IPS-NIHi11 (cell line): ENCODE measurements around the gene DNAJB2.
"Not testable (repeated sequence)": the region's sequence is repeated elsewhere in the genome, so short reads cannot be mapped to it uniquely, and the experiment has no call there.

Experiments used
- DNase-seq: peaks from one replicate; pipeline ENCODE4 v3.0.0; 2012; ENCODE audit warnings: mixed read lengths, low spot score

The DNAJB2 gene

DNA sequence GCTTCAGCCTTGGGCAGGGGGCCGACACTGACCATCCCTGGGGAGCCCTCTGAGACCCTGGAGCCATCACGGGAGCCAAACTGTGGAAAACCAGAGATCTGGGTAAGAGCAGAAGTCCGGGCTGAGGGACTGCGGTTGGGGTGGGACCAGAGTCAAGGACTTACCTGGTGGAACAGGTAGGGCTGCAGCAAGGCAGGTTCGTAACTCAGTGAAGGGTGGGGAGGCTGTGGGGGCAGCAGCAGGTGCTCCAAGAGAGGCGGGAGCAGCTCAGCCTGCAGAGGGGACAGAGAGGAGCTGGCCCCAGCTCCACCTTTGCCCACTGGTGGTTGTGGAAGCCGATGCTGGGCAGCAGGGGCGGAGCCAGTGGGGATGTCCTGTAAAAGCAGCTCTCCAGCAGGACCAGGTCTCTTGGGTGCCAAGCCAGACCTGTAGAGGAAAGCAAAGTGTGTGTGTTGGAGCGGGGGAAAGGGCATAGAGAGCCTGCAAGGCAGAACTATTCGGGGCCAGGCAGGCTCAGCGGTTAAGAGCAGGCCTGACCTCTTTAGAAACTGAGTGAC lies 23.3 kb downstream of the DNAJB2 start:
- no peak for DNase-seq

- DNase-seq, result no peak
Observed at GRCh38 chr2:219304223-219304622, 25.1 kb downstream of the DNAJB2 start.

DNA sequence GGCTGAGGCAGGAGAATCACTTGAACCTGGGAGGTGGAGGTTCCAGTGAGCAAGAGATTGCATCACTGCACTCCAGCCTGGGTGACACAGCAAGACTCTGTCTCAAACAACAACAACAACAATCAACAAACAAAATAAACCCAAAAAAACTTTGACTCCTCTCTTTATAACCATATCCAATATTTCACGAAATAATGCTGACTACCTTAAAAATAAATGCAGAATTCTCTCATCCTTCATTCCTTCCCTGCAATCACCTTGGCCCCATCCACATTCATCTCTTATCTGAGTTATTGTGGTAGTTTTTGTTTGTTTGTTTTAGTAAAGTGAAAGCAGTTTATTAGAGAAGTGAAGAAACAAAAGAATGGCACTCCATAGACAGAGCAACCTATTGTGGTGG lies 26.9 kb downstream of the DNAJB2 start:
- no peak for DNase-seq

DNA sequence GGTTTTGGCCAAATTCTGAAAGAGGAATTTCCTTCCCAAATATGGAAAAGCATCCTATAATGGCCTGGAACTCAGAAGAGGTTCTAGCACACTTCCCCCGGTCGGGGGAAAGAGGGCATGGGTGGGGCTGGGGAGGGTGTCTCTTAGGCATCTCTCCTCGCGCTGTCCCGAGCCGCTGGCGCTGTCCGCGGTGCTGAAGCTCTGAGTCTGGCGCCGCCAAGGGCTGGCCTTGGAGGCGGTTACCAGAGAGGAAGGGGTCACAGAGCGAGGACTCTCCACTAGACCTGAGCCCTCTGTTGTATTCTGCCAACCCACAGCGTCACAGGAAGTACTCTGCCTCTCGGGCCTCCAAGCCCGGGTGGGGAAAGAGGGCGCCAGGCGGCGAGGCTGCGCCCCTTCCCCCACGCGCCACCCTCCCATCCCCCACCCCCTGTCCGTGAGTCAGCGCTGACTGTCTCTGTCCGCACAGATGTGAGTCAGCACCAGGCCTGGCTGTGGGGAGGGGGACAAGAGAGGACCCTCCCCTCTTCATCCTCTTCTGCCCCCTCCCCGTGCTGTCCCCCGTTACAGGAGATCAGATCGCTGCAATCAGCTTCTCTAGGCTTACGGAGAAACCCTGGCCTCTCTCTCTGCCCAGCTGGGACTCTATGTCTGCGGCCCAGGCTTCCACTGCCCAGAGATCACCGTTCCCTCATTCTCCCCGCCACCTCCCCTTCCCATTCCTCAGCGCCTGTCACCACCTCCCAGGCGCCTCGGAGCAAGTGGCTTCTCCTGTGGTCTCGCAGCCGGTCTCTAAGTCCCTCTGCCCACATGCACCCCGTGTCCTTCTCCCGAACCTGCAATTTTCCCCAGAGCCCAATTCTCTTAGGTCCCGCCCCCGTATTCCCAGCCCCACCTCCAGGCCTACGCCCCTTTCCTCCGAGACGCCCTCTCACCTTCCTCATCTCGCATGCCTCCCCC lies 29.3 kb downstream of the DNAJB2 start:
- DNase-seq, result peak; percentile 89

DNA sequence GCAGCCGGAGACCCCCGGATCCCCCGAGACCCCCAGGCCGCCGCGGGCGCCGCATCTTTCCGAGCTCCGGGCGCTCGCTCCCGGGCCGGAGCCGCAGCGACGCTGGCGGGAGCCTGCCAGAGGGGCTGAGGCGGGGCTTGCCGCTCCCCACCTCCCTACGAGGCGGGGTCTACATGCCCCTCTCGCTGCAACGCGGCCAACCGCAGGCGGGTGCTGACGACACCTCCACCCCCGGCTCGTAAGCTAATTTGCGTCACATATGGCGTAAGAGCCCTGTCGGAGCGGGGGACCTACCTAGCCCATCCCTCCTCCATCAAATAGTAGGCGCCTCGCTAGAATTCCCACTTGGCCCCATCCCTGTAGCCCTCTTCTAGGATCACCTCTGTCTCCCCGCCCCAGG lies 30.1 kb downstream of the DNAJB2 start, which contains the start of gene PTPRN:
PTPRN (minus strand) TSS at position 124 of the 400 bp plus-strand sequence; CDS start at position 55, 69 bp downstream.
- peak; percentile 87 for DNase-seq

- DNase-seq, result not testable (repeated sequence)
Observed at GRCh38 chr2:219312683-219313263, 33.6 kb downstream of the DNAJB2 start.

GRCh38 chr2:219314804-219315468 lies 35.8 kb downstream of the DNAJB2 start:
- no peak for DNase-seq

DNA sequence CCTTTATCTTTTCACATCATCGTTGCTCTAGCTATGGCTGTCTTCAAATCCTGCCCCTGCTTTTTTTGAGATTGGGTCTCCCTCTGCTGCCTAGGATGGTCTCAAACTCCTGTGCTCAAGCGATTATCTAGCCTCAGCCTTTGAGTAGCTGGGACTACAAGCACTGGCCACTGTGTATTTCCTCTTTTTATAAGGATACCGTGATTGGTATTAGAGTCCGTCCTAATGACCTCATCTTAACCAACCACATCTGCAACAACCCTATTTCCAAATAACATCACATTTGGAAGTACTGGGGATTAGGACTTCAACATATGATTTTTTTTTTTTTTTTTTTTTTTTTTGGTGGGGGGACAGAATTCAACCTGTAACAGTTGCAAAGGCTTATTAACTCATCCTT lies 44.3 kb downstream of the DNAJB2 start:
- DNase-seq, result no peak

DNA sequence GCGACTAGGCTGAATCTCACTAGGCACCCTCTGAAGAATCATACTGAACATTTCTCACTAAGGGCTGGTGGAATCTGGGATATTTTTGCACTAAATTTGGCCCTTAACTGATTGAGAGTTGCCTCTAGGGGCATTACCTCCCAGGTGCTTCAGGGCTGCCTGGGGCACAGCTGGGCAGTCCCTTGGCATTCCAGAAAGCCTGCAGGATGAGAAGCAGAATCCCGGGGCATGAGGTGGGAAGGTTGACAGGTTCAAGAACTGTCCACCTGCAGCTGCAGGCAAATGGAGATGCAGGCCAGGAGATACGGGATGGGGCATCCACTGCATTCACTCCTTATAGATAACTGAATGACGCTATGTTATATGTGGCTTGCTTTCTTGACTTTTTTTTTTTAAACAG lies 46.0 kb downstream of the DNAJB2 start:
- no peak for DNase-seq

GRCh38 chr2:219325657-219326315 lies 46.6 kb downstream of the DNAJB2 start:
- no peak for DNase-seq

- DNase-seq, result no peak
Observed at GRCh38 chr2:219327719-219328118, 48.6 kb downstream of the DNAJB2 start.

DNA sequence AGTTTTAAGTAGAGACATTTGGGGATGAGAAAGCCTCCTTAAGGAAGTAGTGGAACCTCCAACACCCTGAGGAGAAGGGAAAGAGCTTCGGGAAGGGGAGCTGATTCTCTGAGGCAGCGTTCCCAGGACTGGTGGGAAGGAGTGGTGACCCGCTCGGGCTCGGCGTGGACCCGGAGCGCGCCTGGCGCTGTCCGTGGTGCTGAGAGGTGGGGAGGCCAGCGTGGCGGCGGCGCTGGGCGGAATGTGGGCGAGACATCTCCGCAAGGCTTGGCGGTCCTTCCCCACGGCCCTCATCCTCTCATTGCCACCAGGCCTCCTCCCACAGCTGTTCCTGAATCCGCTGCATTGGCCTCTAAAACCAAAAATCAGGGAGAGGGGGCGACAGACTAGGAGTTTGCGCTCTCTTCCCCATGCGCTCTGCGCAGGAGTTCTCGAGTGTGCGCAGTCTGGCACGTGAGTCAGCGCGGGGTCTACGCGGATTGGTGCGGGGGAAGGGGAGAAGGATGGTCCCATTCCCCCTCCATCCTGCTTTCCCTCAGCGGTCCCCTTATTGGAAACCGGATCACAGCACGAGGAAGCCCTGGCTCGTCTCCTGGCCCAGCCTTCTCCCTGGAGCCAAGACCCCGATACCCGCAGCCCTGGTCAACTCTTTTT lies 52.5 kb downstream of the DNAJB2 start:
- DNase-seq, result peak; percentile 89

- DNase-seq, result peak; percentile 72
Observed at GRCh38 chr2:219332542-219332941, 53.4 kb downstream of the DNAJB2 start, which contains the start of gene RESP18. Gene RESP18, minus strand, starts transcription at chr2:219332744.

GRCh38 chr2:219334076-219334475 lies 54.9 kb downstream of the DNAJB2 start:
- no peak for DNase-seq

DNA sequence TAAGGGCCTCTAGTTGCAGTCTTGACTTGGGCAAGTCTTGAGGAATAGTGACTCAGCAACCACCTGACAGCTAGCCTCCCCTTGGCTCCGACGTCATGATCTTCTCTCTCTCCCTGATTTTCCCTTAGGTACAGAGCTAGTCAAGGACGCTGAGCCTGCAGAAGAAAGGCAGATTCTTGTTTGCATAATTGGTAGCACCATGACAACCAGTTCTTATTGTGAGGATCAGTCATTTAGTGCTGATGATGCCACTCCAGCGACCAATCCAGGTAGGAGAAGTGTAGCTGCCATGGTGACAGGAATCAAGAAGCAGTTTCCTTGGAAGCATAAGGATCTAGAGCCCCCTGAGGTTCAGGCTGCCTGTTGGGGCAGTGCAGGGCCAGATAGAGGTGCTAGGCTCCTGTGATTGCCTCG lies 56.2 kb downstream of the DNAJB2 start:
- no peak for DNase-seq
